ENCODE measurements around the gene TNS3. TPM values are rescaled to one million over a fixed set of nuclear protein-coding genes. Genes with fewer than 3 reads are reported as not detected.

TNS3 gene
- total and polyA plus RNA-seq, 2 of the 13 experiments (the other 11 are each of a cell fraction or from before 2014, with no cell fraction given): 52.9 to 55.7 TPM

GRCh38 chr7:47379629-47380324, 202.1 kb downstream of the TNS3 start (continued):
- TF ChIP-seq NR2F1 (CRISPR knock-in tag; IDR thresholded peaks at IDR 0.05) (no peak), CENPT (CRISPR knock-in tag; IDR thresholded peaks at IDR 0.05; ENCODE audit: low read depth) (no peak), TCF7L2 (IDR thresholded peaks at IDR 0.05; ENCODE audit: low read depth, low read length) (no peak), BCL6 (CRISPR knock-in tag; IDR thresholded peaks at IDR 0.05) (no peak), HIVEP1 (CRISPR knock-in tag; IDR thresholded peaks at IDR 0.05) (no peak), KLF6 (CRISPR knock-in tag; IDR thresholded peaks at IDR 0.05) (no peak), KDM2A (CRISPR knock-in tag; IDR thresholded peaks at IDR 0.05; ENCODE audit: borderline replicate concordance, low read depth) (no peak), ZNF512 (CRISPR knock-in tag; IDR thresholded peaks at IDR 0.05) (no peak)

DNA sequence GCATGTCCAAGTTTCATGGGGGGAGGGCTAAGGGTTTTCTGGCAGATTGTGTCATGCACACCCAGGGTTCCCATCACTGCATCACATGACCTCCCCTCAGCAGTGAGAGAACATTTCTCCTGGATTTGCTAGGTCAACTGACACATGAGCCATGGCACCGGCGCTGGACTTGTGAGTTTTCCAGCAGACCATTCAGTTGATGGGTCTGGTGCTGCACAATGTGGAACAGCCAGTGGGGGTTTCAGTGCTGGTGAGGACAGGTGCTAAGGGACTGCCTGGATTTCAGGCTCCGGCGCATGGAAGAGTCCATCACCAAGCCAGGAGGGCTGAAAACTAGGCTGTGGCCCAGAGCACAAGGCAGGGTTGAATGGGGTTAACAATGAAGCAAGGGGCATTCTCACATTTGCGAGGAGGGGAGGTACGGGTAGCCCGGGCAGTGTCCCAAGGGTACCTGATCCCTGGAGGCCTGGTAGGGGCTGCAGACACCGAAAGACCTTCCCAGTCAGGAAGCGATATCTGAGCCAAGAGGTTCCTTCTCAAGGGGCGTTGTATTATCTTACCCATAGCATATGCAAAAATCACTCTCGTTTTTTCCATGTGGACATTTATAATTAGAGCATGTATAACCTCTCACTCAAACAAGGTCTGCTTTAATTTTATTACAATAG, 203.0 kb downstream of the TNS3 start:
- POLR2A ChIA-PET: no interaction called here
- in situ Hi-C loops (cut with HindIII; ENCODE audit: extremely low pct_ligation_motif_present, low pct_unique_long_range_greater_than_20kb): no loop called here
- TF ChIP-seq TEAD2 (CRISPR knock-in tag; IDR thresholded peaks at IDR 0.05) (no peak), NFE2L2 (IDR thresholded peaks at IDR 0.05; ENCODE audit: low read length) (no peak), NCOA2 (CRISPR knock-in tag; IDR thresholded peaks at IDR 0.05) (no peak), SIX1 (CRISPR knock-in tag; IDR thresholded peaks at IDR 0.05; ENCODE audit: borderline replicate concordance) (no peak), ZNF768 (CRISPR knock-in tag; IDR thresholded peaks at IDR 0.05) (no peak), PAX8 (CRISPR knock-in tag; IDR thresholded peaks at IDR 0.05; ENCODE audit: borderline replicate concordance) (no peak), SIN3B (IDR thresholded peaks at IDR 0.05; ENCODE audit: low read length) (no peak), NFIB (CRISPR knock-in tag; IDR thresholded peaks at IDR 0.05; ENCODE audit: borderline replicate concordance) (no peak), JUN (CRISPR knock-in tag; IDR thresholded peaks at IDR 0.05) (no peak), PRMT3 (CRISPR knock-in tag; IDR thresholded peaks at IDR 0.05; ENCODE audit: borderline replicate concordance, low read depth) (no peak), ZNF224 (CRISPR knock-in tag; IDR thresholded peaks at IDR 0.05) (no peak)
- TF ChIP-seq, protein P1, sequence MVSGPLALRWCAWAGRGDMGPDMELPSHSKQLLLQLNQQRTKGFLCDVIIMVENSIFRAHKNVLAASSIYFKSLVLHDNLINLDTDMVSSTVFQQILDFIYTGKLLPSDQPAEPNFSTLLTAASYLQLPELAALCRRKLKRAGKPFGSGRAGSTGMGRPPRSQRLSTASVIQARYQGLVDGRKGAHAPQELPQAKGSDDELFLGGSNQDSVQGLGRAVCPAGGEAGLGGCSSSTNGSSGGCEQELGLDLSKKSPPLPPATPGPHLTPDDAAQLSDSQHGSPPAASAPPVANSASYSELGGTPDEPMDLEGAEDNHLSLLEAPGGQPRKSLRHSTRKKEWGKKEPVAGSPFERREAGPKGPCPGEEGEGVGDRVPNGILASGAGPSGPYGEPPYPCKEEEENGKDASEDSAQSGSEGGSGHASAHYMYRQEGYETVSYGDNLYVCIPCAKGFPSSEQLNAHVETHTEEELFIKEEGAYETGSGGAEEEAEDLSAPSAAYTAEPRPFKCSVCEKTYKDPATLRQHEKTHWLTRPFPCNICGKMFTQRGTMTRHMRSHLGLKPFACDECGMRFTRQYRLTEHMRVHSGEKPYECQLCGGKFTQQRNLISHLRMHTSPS (CRISPR knock-in tag; IDR thresholded peaks at IDR 0.05; ENCODE audit: low read depth): no peak

More for the DNA sequence above, 203.0 kb downstream of the TNS3 start:
- H3K27me3 ChIP-seq (ENCODE audit: control insufficient read depth in 1 of 2, insufficient read depth in 2 of 2, low read length in 2 of 2): no peaks in the 10 kb centered on the region
- WGBS (ENCODE audit: low lambda C conversion rate): 98% methylated on average over 9 of the region's 11 CpGs
- no peak overlapping the region for H3K27ac ChIP-seq (ENCODE audit: extremely low read length, insufficient read depth, low read length)
- H2AFZ ChIP-seq (ENCODE audit: low read length): no peak overlapping the region
- peaks cover 39% of the 10 kb centered on the region for H3K4me1 ChIP-seq (ENCODE audit: insufficient read depth, low read length)
- no peak overlapping the region for H3K4me2 ChIP-seq (ENCODE audit: low read depth, low read length)
- H3K4me3 ChIP-seq (replicated peaks in 1 of 3; ENCODE audit: insufficient read depth in 1 of 3, low read depth in 2 of 3, low read length in 3 of 3): no peak overlapping the region
- no peaks in the 10 kb centered on the region for H3K9me3 ChIP-seq (ENCODE audit: low read length)
- intact Hi-C loops (cut with micrococcal nuclease; ENCODE audit: unreplicated experiment): no loop called here
- H3K36me3 ChIP-seq (replicated peaks in 1 of 2; ENCODE audit: control insufficient read depth in 1 of 2, insufficient read depth in 2 of 2, low read length in 2 of 2): peaks cover 16 to 79% of the 10 kb centered on the region in 2 experiments
- FAIRE-seq (no peak), DNase-seq (ENCODE audit: low spot score) (no peak), ATAC-seq (no peak)
- H3K79me2 ChIP-seq (ENCODE audit: insufficient read depth, low read length): peaks cover 4% of the 10 kb centered on the region
- BruUV-seq (replicated peaks): no TSS peak
- CTCF ChIA-PET (ENCODE audit: low intra/inter-chr PET ratio, low total read pairs): no interaction called here
- H4K20me1 ChIP-seq (ENCODE audit: insufficient read depth, low read length): peaks cover 54% of the 10 kb centered on the region
- no peak overlapping the region for H3K9ac ChIP-seq (ENCODE audit: insufficient read depth, low read depth, low read length)

All from HepG2 (cell line).